Measurements from ENCODE around the gene PWWP2B.
"Not testable (repeated sequence)": the region's sequence is repeated elsewhere in the genome, so short reads cannot be mapped to it uniquely, and the experiment has no call there.

The PWWP2B gene

DNA sequence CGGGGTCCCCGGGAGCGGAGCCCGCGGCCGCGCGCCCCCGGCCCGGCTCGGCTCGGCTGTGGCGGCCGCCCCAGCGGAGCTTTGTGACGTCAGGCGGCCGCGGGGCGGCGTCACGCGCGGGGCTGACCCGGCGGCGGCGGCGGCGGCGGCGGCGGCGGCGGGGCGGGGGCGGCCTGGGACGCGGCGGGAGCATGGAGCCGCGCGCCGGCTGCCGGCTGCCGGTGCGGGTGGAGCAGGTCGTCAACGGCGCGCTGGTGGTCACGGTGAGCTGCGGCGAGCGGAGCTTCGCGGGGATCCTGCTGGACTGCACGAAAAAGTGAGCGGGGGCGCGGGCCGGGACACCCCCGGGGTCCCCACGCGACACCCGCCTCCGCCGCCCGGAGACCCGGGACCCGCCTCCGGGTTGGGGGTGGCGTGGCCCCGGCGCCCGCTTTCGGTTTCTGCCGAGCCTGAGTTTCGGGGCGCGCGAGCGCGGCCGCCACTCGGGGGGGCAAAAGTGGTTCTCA lies at the start of gene PWWP2B:
Gene PWWP2B, plus strand, starts transcription at position 165 of the 506 bp plus-strand sequence. Its CDS starts 27 bp downstream, at position 192.
- no peak for DNase-seq

- DNase-seq, result no peak
Measured at GRCh38 chr10:132347211-132347930, 49.6 kb upstream of the PWWP2B start.

GRCh38 chr10:132347931-132348267 lies 49.1 kb upstream of the PWWP2B start:
- DNase-seq, result no peak

DNA sequence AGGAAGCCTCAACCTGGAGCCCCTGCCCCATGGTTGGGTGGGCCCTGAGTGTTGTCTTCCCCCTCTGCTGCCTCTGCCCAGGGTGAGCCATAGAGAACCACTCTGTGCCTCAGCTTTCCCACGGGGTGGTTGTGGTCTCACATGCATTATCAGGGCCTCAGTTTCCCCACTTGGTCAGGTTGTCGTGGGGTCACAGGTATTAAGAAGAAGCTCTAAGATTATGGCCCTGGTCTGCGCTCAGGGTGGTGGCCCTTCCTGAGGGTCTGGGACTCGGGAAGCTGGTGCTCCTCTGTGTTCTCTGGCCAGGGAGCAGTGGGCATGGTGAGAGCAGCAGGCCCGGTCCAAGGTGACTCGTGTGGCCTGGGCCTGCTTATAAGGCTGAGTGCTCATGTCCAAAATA lies 47.2 kb upstream of the PWWP2B start:
- DNase-seq, result no peak

- no peak for DNase-seq
Measured at GRCh38 chr10:132350391-132350790, 46.6 kb upstream of the PWWP2B start.

DNA sequence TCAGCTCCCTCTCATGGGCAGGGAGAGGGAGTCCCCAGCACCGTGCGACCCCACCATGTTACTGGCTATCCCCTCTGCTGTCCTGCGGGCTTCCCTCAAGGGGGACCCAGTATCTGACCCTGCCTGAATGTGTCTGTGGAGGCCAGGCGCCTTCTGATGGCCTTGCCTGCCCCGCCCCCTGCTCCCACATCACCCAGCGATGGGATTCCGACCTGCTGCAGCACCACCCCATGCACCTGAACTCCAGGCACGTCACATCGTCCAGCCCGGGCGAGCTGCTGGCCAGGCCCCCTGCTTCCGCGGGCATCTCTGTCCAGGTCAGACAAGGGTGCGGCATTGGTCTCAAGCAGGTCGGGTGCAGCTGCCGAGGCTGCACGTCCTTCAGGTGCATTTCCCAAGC lies 46.1 kb upstream of the PWWP2B start:
- no peak for DNase-seq

GRCh38 chr10:132351611-132352010 lies 45.4 kb upstream of the PWWP2B start:
- no peak for DNase-seq

- not testable (repeated sequence) for DNase-seq
Measured at GRCh38 chr10:132352462-132353308, 44.3 kb upstream of the PWWP2B start.

DNA sequence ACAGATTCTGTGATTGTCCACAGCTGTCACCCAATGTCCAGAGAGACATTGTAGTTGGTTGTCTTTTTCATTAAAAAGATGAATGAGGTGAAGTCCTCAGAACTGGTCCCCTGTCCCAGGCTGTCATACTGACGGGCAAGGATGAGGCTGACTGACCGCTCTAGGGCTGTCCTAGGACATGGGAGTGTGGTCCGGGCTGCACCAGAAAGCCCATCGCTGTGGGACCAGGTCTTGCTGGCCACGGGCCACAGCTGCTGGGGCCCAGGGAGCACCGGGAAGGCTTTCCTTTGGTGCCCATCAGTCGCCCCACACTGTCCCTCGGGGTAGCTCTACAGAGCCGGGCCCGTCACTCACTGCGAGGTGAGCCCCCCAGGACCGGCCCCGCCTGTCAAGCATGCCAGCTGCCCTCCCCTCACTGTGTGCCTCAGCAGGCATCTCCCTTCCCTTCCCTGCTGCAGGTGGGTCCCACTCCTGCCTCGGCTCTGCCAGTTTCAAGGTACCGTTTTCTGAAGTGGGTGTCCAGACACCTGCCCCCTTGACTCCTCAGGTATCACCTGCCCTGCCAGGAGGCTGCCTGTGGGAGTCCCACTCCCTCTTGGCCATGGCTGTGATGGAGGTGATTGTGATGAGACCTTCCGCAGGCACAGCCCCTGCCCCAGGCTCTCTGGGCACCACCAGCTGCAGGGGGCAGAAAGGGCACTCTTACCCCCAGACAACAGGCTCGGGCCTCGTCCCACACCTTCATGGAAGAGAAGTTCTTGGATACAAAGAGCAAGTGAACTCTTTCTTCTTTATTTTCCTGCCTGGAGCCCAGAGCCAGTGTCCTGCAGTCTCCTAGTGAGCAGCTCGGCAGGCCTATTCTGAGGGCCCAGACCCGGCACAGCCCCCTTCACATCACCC lies 43.3 kb upstream of the PWWP2B start:
- no peak for DNase-seq

GRCh38 chr10:132354356-132355094 lies 42.5 kb upstream of the PWWP2B start:
- no peak for DNase-seq

DNA sequence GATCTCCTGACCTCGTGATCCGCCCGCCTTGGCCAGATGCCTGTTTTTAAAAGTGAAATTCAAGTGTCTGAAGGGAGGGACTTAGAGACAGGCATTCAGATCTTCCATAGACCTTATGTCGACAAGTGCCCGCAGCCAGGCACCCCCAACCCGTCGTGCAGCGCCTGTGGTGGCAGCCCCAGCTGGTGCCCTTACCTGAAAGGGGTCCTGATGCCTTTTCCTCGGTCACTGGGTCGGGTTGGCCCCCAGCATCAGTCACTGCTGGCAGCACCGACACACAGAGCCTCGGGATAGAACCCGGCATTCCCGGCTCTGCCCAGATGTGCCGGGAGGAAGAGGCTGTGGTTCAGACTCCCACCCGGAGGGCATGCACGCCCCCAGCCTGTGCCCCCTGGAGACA lies 41.7 kb upstream of the PWWP2B start:
- DNase-seq, result no peak

GRCh38 chr10:132355754-132356153 lies 41.2 kb upstream of the PWWP2B start:
- no peak for DNase-seq

- DNase-seq, result no peak
Measured at GRCh38 chr10:132356621-132357195, 40.3 kb upstream of the PWWP2B start.

GRCh38 chr10:132357286-132358058 lies 39.5 kb upstream of the PWWP2B start:
- DNase-seq, result no peak

- no peak for DNase-seq
Measured at GRCh38 chr10:132359305-132360040, 37.5 kb upstream of the PWWP2B start.

GRCh38 chr10:132360766-132361447 lies 36.1 kb upstream of the PWWP2B start:
- no peak for DNase-seq

DNA sequence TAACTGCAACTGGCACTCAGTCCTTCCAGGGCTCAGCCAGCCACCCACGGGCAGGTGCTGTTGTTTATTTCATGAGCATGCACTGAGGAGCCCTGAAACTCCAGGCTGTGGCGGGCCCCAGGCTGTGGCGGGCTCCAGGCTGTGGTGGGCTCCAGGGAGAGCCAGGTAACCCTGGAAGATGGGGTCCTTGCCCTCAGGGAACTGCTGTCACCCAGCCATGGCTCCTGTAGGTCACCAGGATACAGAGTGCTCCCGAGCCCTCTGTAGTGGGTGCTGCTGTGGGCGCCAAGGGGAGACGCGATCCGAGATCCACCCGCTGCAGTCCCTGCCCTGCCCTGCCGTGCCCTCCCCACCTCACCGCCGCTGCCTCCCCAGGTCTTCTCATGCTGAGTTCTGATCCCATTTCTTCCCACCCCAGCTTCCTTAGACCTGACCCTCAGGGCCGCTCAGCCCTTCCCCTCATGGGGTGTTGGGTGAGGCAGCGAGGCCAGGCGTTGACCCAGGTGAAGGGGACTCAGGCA lies 35.4 kb upstream of the PWWP2B start:
- DNase-seq, result no peak

- DNase-seq, result no peak
Measured at GRCh38 chr10:132362151-132362611, 34.8 kb upstream of the PWWP2B start.

DNA sequence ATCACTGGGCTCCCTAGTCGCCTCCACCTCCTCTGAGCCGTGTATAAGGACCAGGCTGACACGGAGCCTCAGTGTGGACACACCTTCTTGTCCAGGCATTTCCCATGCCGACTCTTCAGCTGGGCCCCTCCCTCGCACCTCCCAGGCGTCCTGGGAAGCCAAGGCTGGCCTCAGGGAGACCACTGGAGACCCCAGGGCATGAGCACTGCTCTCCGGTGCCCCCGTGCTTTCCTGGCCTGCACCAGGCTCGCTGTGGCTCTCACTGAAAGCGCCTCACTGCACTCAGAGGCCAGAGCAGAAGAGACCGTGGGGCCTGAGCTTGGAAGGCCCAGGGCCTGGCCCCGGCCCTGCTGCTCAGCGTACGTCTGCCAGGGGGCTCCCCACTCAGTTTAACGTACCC lies 33.6 kb upstream of the PWWP2B start:
- no peak for DNase-seq
